ENCODE data around the gene PCDHA10. TPM values are rescaled to one million over a fixed set of nuclear protein-coding genes. Genes with fewer than 3 reads are reported as not detected.
"Not testable (repeated sequence)": the region's sequence is repeated elsewhere in the genome, so short reads cannot be mapped to it uniquely, and the experiment has no call there.

Gene PCDHA10
- polyA plus RNA-seq, 2 donors, result under 0.01 to 0.02 TPM

DNA sequence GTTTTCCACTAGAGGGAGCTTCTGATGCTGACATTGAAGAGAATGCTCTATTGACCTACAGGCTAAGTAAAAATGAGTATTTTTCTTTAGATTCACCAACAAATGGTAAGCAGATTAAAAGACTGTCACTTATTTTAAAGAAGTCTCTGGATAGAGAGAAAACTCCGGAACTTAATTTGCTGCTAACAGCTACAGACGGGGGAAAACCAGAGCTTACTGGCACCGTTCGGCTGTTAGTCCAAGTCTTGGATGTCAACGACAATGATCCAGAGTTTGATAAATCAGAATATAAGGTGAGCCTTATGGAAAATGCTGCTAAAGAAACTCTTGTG, 13.8 kb downstream of the PCDHA10 start:
- Histone ChIP-seq H3K27ac (ENCODE audit: low read depth in 2 of 2, low read length in 1 of 2) (no peak overlapping the region), H3K4me1 (ENCODE audit: control insufficient read depth in 2 of 2, insufficient read depth in 2 of 2, low read length in 1 of 2) (no peaks in the 10 kb centered on the region), H3K9me3 (ENCODE audit: control insufficient read depth in 2 of 2, insufficient read depth in 1 of 2, low read depth in 1 of 2, low read length in 1 of 2) (peaks cover 14 to 19% of the 10 kb centered on the region in 2 donors), H3K27me3 (ENCODE audit: control insufficient read depth in 1 of 2, insufficient read depth in 2 of 2, low read length in 2 of 2) (no peaks in the 10 kb centered on the region), H3K36me3 (ENCODE audit: control insufficient read depth in 2 of 2, insufficient read depth in 2 of 2, low read length in 1 of 2) (no peaks in the 10 kb centered on the region), H3K4me3 (ENCODE audit: low read depth in 1 of 2, low read length in 2 of 2) (no peak overlapping the region)
- 47 to 54% methylated on average over 5 of the region's 5 CpGs for WGBS, 2 donors

DNA sequence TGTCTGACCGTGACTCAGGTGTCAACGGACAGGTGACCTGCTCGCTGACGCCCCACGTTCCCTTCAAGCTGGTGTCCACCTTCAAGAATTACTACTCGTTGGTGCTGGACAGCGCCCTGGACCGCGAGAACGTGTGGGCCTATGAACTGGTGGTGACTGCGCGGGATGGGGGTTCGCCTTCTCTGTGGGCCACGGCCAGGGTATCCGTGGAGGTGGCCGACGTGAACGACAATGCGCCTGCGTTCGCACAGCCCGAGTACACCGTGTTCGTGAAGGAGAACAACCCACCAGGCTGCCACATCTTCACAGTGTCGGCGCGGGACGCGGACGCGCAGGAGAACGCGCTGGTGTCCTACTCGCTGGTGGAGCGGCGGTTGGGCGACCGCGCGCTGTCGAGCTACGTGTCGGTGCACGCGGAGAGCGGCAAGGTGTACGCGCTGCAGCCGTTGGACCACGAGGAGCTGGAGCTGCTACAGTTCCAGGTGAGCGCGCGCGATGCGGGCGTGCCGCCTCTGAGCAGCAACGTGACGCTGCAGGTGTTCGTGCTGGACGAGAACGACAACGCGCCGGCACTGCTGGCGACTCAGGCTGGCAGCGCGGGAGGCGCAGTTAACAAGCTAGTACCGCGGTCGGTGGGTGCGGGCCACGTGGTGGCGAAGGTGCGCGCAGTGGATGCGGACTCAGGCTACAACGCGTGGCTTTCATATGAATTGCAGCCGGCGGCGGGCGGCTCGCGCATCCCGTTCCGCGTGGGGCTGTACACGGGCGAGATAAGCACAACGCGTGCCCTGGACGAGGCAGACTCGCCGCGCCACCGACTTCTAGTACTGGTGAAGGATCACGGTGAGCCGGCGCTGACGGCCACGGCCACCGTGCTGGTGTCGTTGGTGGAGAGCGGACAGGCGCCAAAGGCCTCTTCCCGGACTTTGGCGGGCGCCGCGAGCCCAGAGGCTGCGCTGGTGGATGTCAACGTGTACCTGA, 14.8 kb downstream of the PCDHA10 start:
- Histone ChIP-seq H3K27me3 (ENCODE audit: control insufficient read depth in 1 of 2, insufficient read depth in 2 of 2, low read length in 2 of 2) (no peaks in the 10 kb centered on the region), H3K9me3 (ENCODE audit: control insufficient read depth in 2 of 2, insufficient read depth in 1 of 2, low read depth in 1 of 2, low read length in 1 of 2) (peaks cover 14 to 19% of the 10 kb centered on the region in 2 donors), H3K27ac (ENCODE audit: low read depth in 2 of 2, low read length in 1 of 2) (no peak overlapping the region), H3K4me1 (ENCODE audit: control insufficient read depth in 2 of 2, insufficient read depth in 2 of 2, low read length in 1 of 2) (no peaks in the 10 kb centered on the region), H3K36me3 (ENCODE audit: control insufficient read depth in 2 of 2, insufficient read depth in 2 of 2, low read length in 1 of 2) (no peaks in the 10 kb centered on the region), H3K4me3 (ENCODE audit: low read depth in 1 of 2, low read length in 2 of 2) (no peak overlapping the region)
- 53 to 54% methylated on average over 114 of the region's 114 CpGs for WGBS, 2 donors

DNA sequence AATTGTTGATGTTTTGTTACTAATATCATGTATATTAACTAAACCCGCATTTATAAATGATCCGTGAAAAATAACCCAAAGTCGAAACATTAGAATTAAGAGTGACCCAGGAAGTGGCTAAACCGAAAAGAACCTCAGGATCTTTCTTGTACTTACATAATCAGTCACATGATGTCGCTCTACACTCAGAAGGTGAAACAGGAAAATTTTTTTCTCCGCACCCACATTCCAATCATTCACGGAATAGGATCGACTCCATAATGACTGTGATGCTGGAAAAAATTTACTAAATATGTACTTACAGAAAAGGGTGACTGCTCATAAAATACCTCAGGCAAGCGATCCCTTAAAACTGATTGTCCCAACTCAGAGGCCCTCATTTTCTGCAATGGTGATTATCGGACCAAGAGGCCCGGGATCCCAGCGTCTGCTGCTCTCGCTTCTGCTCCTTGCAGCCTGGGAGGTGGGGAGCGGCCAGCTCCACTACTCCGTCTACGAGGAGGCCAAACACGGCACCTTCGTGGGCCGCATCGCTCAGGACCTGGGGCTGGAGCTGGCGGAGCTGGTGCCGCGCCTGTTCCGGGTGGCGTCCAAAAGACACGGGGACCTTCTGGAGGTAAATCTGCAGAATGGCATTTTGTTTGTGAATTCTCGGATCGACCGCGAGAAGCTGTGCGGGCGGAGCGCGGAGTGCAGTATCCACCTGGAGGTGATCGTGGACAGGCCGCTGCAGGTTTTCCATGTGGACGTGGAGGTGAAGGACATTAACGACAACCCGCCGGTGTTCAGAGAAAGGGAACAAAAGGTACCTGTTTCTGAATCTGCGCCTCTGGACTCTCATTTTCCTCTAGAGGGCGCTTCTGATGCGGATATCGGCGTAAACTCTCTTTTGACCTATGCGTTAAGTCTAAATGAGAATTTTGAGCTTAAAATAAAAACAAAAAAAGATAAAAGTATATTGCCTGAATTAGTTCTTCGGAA, 19.7 kb downstream of the PCDHA10 start, which contains the start of gene PCDHA12:
Gene PCDHA12 (plus strand): TSS at position 224 of the 981 bp plus-strand sequence. CDS start 165 bp downstream, at position 389.
- Histone ChIP-seq H3K4me3 (ENCODE audit: low read depth in 1 of 2, low read length in 2 of 2) (no peak within 1 kb of the TSS), H3K9me3 (ENCODE audit: control insufficient read depth in 2 of 2, insufficient read depth in 1 of 2, low read depth in 1 of 2, low read length in 1 of 2) (peaks cover 22 to 26% of the 10 kb centered on the region in 2 donors), H3K36me3 (ENCODE audit: control insufficient read depth in 2 of 2, insufficient read depth in 2 of 2, low read length in 1 of 2) (no peaks in the 10 kb centered on the region), H3K27ac (ENCODE audit: low read depth in 2 of 2, low read length in 1 of 2) (no peak within 1 kb of the TSS), H3K4me1 (ENCODE audit: control insufficient read depth in 2 of 2, insufficient read depth in 2 of 2, low read length in 1 of 2) (no peaks in the 10 kb centered on the region), H3K27me3 (ENCODE audit: control insufficient read depth in 1 of 2, insufficient read depth in 2 of 2, low read length in 2 of 2) (no peaks in the 10 kb centered on the region)
- WGBS, 2 donors, result 20 to 24% methylated on average over 44 to 47 of the region's 47 CpGs

DNA sequence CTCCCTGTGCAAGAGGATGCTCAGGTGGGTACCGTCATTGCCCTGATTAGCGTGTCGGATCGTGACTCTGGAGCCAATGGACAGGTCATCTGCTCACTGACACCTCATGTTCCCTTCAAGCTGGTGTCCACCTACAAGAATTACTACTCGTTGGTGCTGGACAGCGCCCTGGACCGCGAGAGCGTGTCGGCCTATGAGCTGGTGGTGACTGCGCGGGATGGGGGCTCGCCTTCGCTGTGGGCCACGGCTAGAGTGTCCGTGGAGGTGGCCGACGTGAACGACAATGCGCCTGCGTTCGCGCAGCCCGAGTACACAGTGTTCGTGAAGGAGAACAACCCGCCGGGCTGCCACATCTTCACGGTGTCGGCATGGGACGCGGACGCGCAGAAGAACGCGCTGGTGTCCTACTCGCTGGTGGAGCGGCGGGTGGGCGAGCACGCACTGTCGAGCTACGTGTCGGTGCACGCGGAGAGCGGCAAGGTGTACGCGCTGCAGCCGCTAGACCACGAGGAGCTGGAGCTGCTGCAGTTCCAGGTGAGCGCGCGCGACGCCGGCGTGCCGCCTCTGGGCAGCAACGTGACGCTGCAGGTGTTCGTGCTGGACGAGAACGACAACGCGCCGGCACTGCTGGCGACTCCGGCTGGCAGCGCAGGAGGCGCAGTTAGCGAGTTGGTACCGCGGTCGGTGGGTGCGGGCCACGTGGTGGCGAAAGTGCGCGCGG, 21.0 kb downstream of the PCDHA10 start:
- peaks cover 15 to 17% of the 10 kb centered on the region in 2 donors for H3K9me3 ChIP-seq (ENCODE audit: control insufficient read depth in 2 of 2, insufficient read depth in 1 of 2, low read depth in 1 of 2, low read length in 1 of 2)
- not testable (repeated sequence) for H3K27ac ChIP-seq (ENCODE audit: low read depth in 2 of 2, low read length in 1 of 2); H3K4me3 ChIP-seq (ENCODE audit: low read depth in 1 of 2, low read length in 2 of 2); H3K36me3 ChIP-seq (ENCODE audit: control insufficient read depth in 2 of 2, insufficient read depth in 2 of 2, low read length in 1 of 2); H3K4me1 ChIP-seq (ENCODE audit: control insufficient read depth in 2 of 2, insufficient read depth in 2 of 2, low read length in 1 of 2); H3K27me3 ChIP-seq (ENCODE audit: control insufficient read depth in 1 of 2, insufficient read depth in 2 of 2, low read length in 2 of 2)
- 47 to 50% methylated on average over 73 to 80 of the region's 80 CpGs for WGBS, 2 donors

DNA sequence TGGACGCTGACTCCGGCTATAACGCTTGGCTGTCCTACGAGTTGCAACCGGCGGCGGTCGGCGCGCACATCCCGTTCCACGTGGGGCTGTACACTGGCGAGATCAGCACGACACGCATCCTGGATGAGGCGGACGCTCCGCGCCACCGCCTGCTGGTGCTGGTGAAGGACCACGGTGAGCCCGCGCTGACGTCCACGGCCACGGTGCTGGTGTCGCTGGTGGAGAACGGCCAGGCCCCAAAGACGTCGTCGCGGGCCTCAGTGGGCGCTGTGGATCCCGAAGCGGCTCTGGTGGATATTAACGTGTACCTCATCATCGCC, 21.5 kb downstream of the PCDHA10 start:
- 48 to 53% methylated on average over 32 to 37 of the region's 37 CpGs for WGBS, 2 donors
- no peak overlapping the region for H3K27ac ChIP-seq (ENCODE audit: low read depth in 2 of 2, low read length in 1 of 2)
- peaks cover 0 to 6% of the 10 kb centered on the region in 2 donors for H3K27me3 ChIP-seq (ENCODE audit: control insufficient read depth in 1 of 2, insufficient read depth in 2 of 2, low read length in 2 of 2)
- H3K4me1 ChIP-seq (ENCODE audit: control insufficient read depth in 2 of 2, insufficient read depth in 2 of 2, low read length in 1 of 2), result no peaks in the 10 kb centered on the region
- H3K36me3 ChIP-seq (ENCODE audit: control insufficient read depth in 2 of 2, insufficient read depth in 2 of 2, low read length in 1 of 2), result no peaks in the 10 kb centered on the region
- H3K4me3 ChIP-seq (ENCODE audit: low read depth in 1 of 2, low read length in 2 of 2), result no peak overlapping the region
- peaks cover 18 to 21% of the 10 kb centered on the region in 2 donors for H3K9me3 ChIP-seq (ENCODE audit: control insufficient read depth in 2 of 2, insufficient read depth in 1 of 2, low read depth in 1 of 2, low read length in 1 of 2)

DNA sequence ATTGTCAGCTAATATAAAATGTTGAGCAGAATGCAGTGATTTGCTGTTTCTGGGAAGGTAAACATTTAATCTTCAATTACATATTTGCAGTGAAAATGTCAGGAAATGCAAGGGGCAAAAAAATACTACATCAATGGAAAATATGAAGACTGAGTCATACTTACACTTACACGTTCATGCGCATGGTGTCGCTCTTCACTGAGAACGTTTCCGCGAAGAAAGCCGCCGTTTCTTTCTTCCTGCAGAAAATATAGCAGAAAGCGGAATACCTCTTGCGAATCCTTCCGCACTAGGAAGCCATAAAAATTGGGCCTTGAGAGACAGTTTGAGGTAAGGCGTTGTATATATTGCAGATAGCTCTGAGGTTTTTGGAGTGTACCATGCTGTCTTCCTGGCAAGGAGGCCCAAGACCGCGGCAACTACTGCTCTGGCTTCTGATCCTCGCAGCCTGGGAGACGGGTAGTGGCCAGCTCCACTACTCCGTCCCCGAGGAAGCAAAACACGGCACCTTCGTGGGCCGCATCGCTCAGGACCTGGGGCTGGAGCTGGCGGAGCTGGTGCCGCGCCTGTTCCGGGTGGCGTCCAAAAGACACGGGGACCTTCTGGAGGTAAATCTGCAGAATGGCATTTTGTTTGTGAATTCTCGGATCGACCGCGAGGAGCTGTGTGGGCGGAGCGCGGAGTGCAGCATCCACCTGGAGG, 26.3 kb downstream of the PCDHA10 start, which contains the start of gene PCDHA13:
Gene PCDHA13 (plus strand): TSS at position 236 of the 702 bp plus-strand sequence. CDS start 145 bp downstream, at position 381.
- no peak within 1 kb of the TSS for H3K4me3 ChIP-seq (ENCODE audit: low read depth in 1 of 2, low read length in 2 of 2)
- no peaks in the 10 kb centered on the region for H3K4me1 ChIP-seq (ENCODE audit: control insufficient read depth in 2 of 2, insufficient read depth in 2 of 2, low read length in 1 of 2)
- peaks cover 25% of the 10 kb centered on the region in 2 donors for H3K9me3 ChIP-seq (ENCODE audit: control insufficient read depth in 2 of 2, insufficient read depth in 1 of 2, low read depth in 1 of 2, low read length in 1 of 2)
- H3K27ac ChIP-seq (ENCODE audit: low read depth in 2 of 2, low read length in 1 of 2), result no peak within 1 kb of the TSS
- no peaks in the 10 kb centered on the region for H3K36me3 ChIP-seq (ENCODE audit: control insufficient read depth in 2 of 2, insufficient read depth in 2 of 2, low read length in 1 of 2)
- 24 to 26% methylated on average over 30 to 35 of the region's 35 CpGs for WGBS, 2 donors
- H3K27me3 ChIP-seq (ENCODE audit: control insufficient read depth in 1 of 2, insufficient read depth in 2 of 2, low read length in 2 of 2), result peaks cover 0 to 6% of the 10 kb centered on the region in 2 donors

DNA sequence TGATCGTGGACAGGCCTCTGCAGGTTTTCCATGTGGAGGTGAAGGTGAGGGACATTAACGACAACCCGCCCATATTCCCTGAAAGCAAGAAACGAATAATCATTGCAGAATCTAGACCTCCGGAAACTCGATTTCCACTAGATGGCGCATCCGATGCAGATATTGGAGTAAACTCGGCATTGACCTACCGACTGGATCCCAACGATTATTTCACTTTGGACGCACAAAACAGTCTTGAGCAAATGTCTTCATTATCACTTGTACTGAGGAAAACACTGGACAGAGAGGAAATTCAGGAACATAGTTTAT, 26.8 kb downstream of the PCDHA10 start:
- Histone ChIP-seq H3K27ac (ENCODE audit: low read depth in 2 of 2, low read length in 1 of 2) (no peak overlapping the region), H3K4me3 (ENCODE audit: low read depth in 1 of 2, low read length in 2 of 2) (no peak overlapping the region), H3K9me3 (ENCODE audit: control insufficient read depth in 2 of 2, insufficient read depth in 1 of 2, low read depth in 1 of 2, low read length in 1 of 2) (peaks cover 20% of the 10 kb centered on the region in 2 donors), H3K36me3 (ENCODE audit: control insufficient read depth in 2 of 2, insufficient read depth in 2 of 2, low read length in 1 of 2) (no peaks in the 10 kb centered on the region), H3K27me3 (ENCODE audit: control insufficient read depth in 1 of 2, insufficient read depth in 2 of 2, low read length in 2 of 2) (peaks cover 0 to 6% of the 10 kb centered on the region in 2 donors), H3K4me1 (ENCODE audit: control insufficient read depth in 2 of 2, insufficient read depth in 2 of 2, low read length in 1 of 2) (no peaks in the 10 kb centered on the region)
- 21 to 29% methylated on average over 12 of the region's 12 CpGs for WGBS, 2 donors

DNA sequence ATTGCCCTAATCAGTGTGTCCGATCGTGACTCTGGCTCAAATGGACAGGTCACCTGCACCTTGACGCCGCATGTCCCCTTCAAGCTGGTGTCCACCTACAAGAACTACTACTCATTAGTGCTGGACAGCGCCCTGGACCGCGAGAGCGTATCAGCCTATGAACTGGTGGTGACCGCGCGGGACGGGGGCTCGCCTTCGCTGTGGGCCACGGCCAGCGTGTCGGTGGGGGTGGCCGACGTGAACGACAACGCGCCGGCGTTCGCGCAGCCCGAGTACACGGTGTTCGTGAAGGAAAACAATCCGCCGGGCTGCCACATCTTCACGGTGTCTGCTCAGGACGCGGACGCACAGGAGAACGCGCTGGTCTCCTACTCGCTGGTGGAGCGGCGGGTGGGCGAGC, 27.7 kb downstream of the PCDHA10 start:
- H3K4me3 ChIP-seq (ENCODE audit: low read depth in 1 of 2, low read length in 2 of 2), result no peak overlapping the region
- peaks cover 0 to 6% of the 10 kb centered on the region in 2 donors for H3K27me3 ChIP-seq (ENCODE audit: control insufficient read depth in 1 of 2, insufficient read depth in 2 of 2, low read length in 2 of 2)
- 48 to 53% methylated on average over 41 of the region's 41 CpGs for WGBS, 2 donors
- no peaks in the 10 kb centered on the region for H3K4me1 ChIP-seq (ENCODE audit: control insufficient read depth in 2 of 2, insufficient read depth in 2 of 2, low read length in 1 of 2)
- H3K9me3 ChIP-seq (ENCODE audit: control insufficient read depth in 2 of 2, insufficient read depth in 1 of 2, low read depth in 1 of 2, low read length in 1 of 2), result peaks cover 19 to 20% of the 10 kb centered on the region in 2 donors
- H3K27ac ChIP-seq (ENCODE audit: low read depth in 2 of 2, low read length in 1 of 2), result no peak overlapping the region
- no peaks in the 10 kb centered on the region for H3K36me3 ChIP-seq (ENCODE audit: control insufficient read depth in 2 of 2, insufficient read depth in 2 of 2, low read length in 1 of 2)
